ENCODE results near the gene PPARD. TPM values are rescaled to one million over a fixed set of nuclear protein-coding genes. Genes with fewer than 3 reads are reported as not detected.
A peak's percentile ranks its signal among the peaks of the same experiment; 100 is the strongest.

Gene PPARD
- total RNA-seq, 1 experiment from 2014 or later, result 38.4 TPM

GRCh38 chr6:35453236-35453635 is 110.9 kb downstream of the PPARD start:
- RAD21 ChIA-PET (ENCODE audit: low non-redundant PET in 1 of 2, low total read pairs in 2 of 2, uncharacterized antibody in 2 of 2, unreplicated experiment in 2 of 2), result no interaction called here
- H3K9ac ChIP-seq (ENCODE audit: low read length), result peak overlapping the region; percentile 76
- peaks cover 13 to 28% of the 10 kb centered on the region in 2 experiments; a peak in 3 of 4 replicates for H3K4me1 ChIP-seq (ENCODE audit: control insufficient read depth in 1 of 2, insufficient read depth in 2 of 2, low read length in 2 of 2)
- no peaks in the 10 kb centered on the region for H3K79me2 ChIP-seq (ENCODE audit: insufficient read depth, low read length)
- no peak for TF ChIP-seq EGR1 (IDR thresholded peaks at IDR 0.05; ENCODE audit: low read depth)
- TF ChIP-seq SIN3A (IDR thresholded peaks at IDR 0.05; ENCODE audit: low read depth), result no peak
- no peak for TF ChIP-seq SP1 (IDR thresholded peaks at IDR 0.05; ENCODE audit: low read depth)
- TF ChIP-seq EZH2phosphoT487 (IDR thresholded peaks at IDR 0.05; ENCODE audit: borderline replicate concordance), result no peak
- DNase-seq (ENCODE audit: low read depth, low spot score) (no peak), ATAC-seq (no peak)
- H3K4me2 ChIP-seq (ENCODE audit: low read length), result peak overlapping the region; percentile 93
- TSS peak; percentile 67 for BruUV-seq (replicated peaks)
- no peaks in the 10 kb centered on the region for H3K9me3 ChIP-seq (ENCODE audit: control insufficient read depth in 1 of 2, insufficient read depth in 1 of 2, low read depth in 1 of 2, low read length in 2 of 2)
- peaks cover 2 to 11% of the 10 kb centered on the region in 2 experiments; a peak in 3 of 4 replicates for H3K36me3 ChIP-seq (ENCODE audit: control insufficient read depth in 1 of 2, insufficient read depth in 2 of 2, low read length in 2 of 2)
- H3K27ac ChIP-seq (ENCODE audit: low read depth, low read length), result no peak overlapping the region
- H3K4me3 ChIP-seq (replicated peaks in 1 of 2; ENCODE audit: low read depth in 1 of 2, low read length in 2 of 2), result peak overlapping the region; percentile 62 to 72
- no peaks in the 10 kb centered on the region for H3K27me3 ChIP-seq (ENCODE audit: insufficient read depth, low read length)
- intact Hi-C loops (cut with micrococcal nuclease), result no loop called here
- POLR2A ChIA-PET, result interaction anchor here (1.7 kb wide), 1 partner anchor 15 kb away, joined by 6 read pairs; the partner anchor contains the start of gene RPL10A
- no peak overlapping the region for H2AFZ ChIP-seq (ENCODE audit: low read depth, low read length, poor library complexity, severe bottlenecking)
- no peaks in the 10 kb centered on the region for H3K9me2 ChIP-seq (ENCODE audit: insufficient read depth)
- CTCF ChIA-PET, result interaction anchor here (6.8 kb wide), 1 partner anchor 112 kb away, joined by 120 read pairs; the partner anchor contains the start of gene PPARD
- no peaks in the 10 kb centered on the region for H4K20me1 ChIP-seq (ENCODE audit: insufficient read depth)

- no peak overlapping the region for H3K4me2 ChIP-seq (ENCODE audit: low read length)
- CTCF ChIA-PET, result no interaction called here
- no peaks in the 10 kb centered on the region for H4K20me1 ChIP-seq (ENCODE audit: insufficient read depth)
- RAD21 ChIA-PET (ENCODE audit: low non-redundant PET in 1 of 2, low total read pairs in 2 of 2, uncharacterized antibody in 2 of 2, unreplicated experiment in 2 of 2), result no interaction called here
- peaks cover 13 to 23% of the 10 kb centered on the region in 2 experiments; a peak in 3 of 4 replicates for H3K4me1 ChIP-seq (ENCODE audit: control insufficient read depth in 1 of 2, insufficient read depth in 2 of 2, low read length in 2 of 2)
- intact Hi-C loops (cut with micrococcal nuclease), result no loop called here
- H3K27me3 ChIP-seq (ENCODE audit: insufficient read depth, low read length), result no peaks in the 10 kb centered on the region
- H2AFZ ChIP-seq (ENCODE audit: low read depth, low read length, poor library complexity, severe bottlenecking), result no peak overlapping the region
- no TSS peak for BruUV-seq (replicated peaks)
- ATAC-seq (no peak), DNase-seq (ENCODE audit: low read depth, low spot score) (no peak)
- peaks cover 4 to 18% of the 10 kb centered on the region in 2 experiments; a peak in 3 of 4 replicates for H3K36me3 ChIP-seq (ENCODE audit: control insufficient read depth in 1 of 2, insufficient read depth in 2 of 2, low read length in 2 of 2)
- no peaks in the 10 kb centered on the region for H3K79me2 ChIP-seq (ENCODE audit: insufficient read depth, low read length)
- H3K9me2 ChIP-seq (ENCODE audit: insufficient read depth), result no peaks in the 10 kb centered on the region
- H3K27ac ChIP-seq (ENCODE audit: low read depth, low read length), result no peak overlapping the region
- no peak overlapping the region for H3K9ac ChIP-seq (ENCODE audit: low read length)
- H3K4me3 ChIP-seq (replicated peaks in 1 of 2; ENCODE audit: low read depth in 1 of 2, low read length in 2 of 2), result no peak overlapping the region
- POLR2A ChIA-PET, result no interaction called here
- no peaks in the 10 kb centered on the region for H3K9me3 ChIP-seq (ENCODE audit: control insufficient read depth in 1 of 2, insufficient read depth in 1 of 2, low read depth in 1 of 2, low read length in 2 of 2)
- no peak for TF ChIP-seq ZFX (IDR thresholded peaks at IDR 0.05)
- no peak for TF ChIP-seq JUND (IDR thresholded peaks at IDR 0.05)
- no peak for TF ChIP-seq ZNF274 (IDR thresholded peaks at IDR 0.05; ENCODE audit: low read depth, low read length)
- no peak for TF ChIP-seq POLR2AphosphoS5 (IDR thresholded peaks at IDR 0.05; ENCODE audit: low read depth, low read length)
- no peak for TF ChIP-seq REST (IDR thresholded peaks at IDR 0.05; ENCODE audit: low read depth)
- no peak for TF ChIP-seq ATF3 (IDR thresholded peaks at IDR 0.05)
- TF ChIP-seq SIN3A (IDR thresholded peaks at IDR 0.05; ENCODE audit: low read depth), result no peak
- no peak for TF ChIP-seq CTCF (IDR thresholded peaks at IDR 0.05 in 2 of 3, conservative IDR thresholded peaks at IDR 0.05 in 1 of 3; ENCODE audit: borderline replicate concordance in 1 of 3, insufficient read depth in 1 of 3, low read depth in 2 of 3, low read length in 2 of 3)
- no peak for TF ChIP-seq ELF1 (IDR thresholded peaks at IDR 0.05; ENCODE audit: borderline replicate concordance, low read depth)
- no peak for TF ChIP-seq FOSL1 (IDR thresholded peaks at IDR 0.05; ENCODE audit: low read depth)
- TF ChIP-seq CBX3 (IDR thresholded peaks at IDR 0.05; ENCODE audit: low read depth), result no peak
- no peak for TF ChIP-seq MAX (IDR thresholded peaks at IDR 0.05)
Observed at GRCh38 chr6:35454391-35455110, 112.2 kb downstream of the PPARD start.
